ENCODE data around the gene MET. TPM values are rescaled to one million over a fixed set of nuclear protein-coding genes. Genes with fewer than 3 reads are reported as not detected.
A peak's percentile ranks its signal among the peaks of the same experiment; 100 is the strongest.

MET gene
- total and polyA plus RNA-seq, 2 of the 13 experiments (the other 11 are each of a cell fraction or from before 2014, with no cell fraction given), result 21.8 to 31.5 TPM

GRCh38 chr7:116710764-116711452, 38.9 kb downstream of the MET start (continued):
- no peak for TF ChIP-seq ZNF281 (CRISPR knock-in tag; IDR thresholded peaks at IDR 0.05; ENCODE audit: borderline replicate concordance)
- peak; percentile 83 for TF ChIP-seq ISL2 (CRISPR knock-in tag; IDR thresholded peaks at IDR 0.05)
- no peak for TF ChIP-seq GATAD1 (CRISPR knock-in tag; IDR thresholded peaks at IDR 0.05)
- TF ChIP-seq HINFP (CRISPR knock-in tag; IDR thresholded peaks at IDR 0.05; ENCODE audit: low read depth), result no peak
- TF ChIP-seq ZKSCAN8 (CRISPR knock-in tag; IDR thresholded peaks at IDR 0.05; ENCODE audit: borderline replicate concordance), result no peak
- TF ChIP-seq RFXANK (CRISPR knock-in tag; IDR thresholded peaks at IDR 0.05), result no peak
- no peak for TF ChIP-seq ZNF513 (CRISPR knock-in tag; conservative IDR thresholded peaks at IDR 0.05)
- peak; percentile 88 for TF ChIP-seq ARID5B (CRISPR knock-in tag; IDR thresholded peaks at IDR 0.05)
- TF ChIP-seq GTF2F1 (IDR thresholded peaks at IDR 0.05; ENCODE audit: low read length), result no peak
- TF ChIP-seq THAP11 (CRISPR knock-in tag; IDR thresholded peaks at IDR 0.05), result 0 out of 2 replicates have a peak, but pooled peaks have one; percentile 14
- TF ChIP-seq KLF16 (CRISPR knock-in tag; IDR thresholded peaks at IDR 0.05), result 0 out of 4 replicates have a peak, but pooled peaks of 1 of the 2 experiments have one; percentile 50
- TF ChIP-seq RFX3 (CRISPR knock-in tag; IDR thresholded peaks at IDR 0.05), result no peak
- no peak for TF ChIP-seq NFAT5 (CRISPR knock-in tag; IDR thresholded peaks at IDR 0.05)
- no peak for TF ChIP-seq RNF2 (conservative IDR thresholded peaks at IDR 0.05; ENCODE audit: low read depth)

All from HepG2 (cell line).